ENCODE data around the gene PROK1.

PROK1 gene

GRCh38 chr1:110460253-110461220 is 9.6 kb downstream of the PROK1 start:
- ATAC-seq (replicated peaks; ENCODE audit: extremely low read depth, poor library complexity, severe bottlenecking) (peak; percentile 82), DNase-seq (ENCODE audit: low spot score in 2 of 2) (peak; percentile 82)
- Mint-ChIP-seq H3K4me3 (no peak overlapping the region), H3K27me3 (peaks cover 8% of the 10 kb centered on the region), H3K4me1 (no peaks in the 10 kb centered on the region), H3K27ac (ENCODE audit: low read depth) (no peak overlapping the region), H3K9me3 (no peaks in the 10 kb centered on the region), H3K36me3 (ENCODE audit: insufficient read depth) (no peaks in the 10 kb centered on the region)

- Mint-ChIP-seq H3K9me3 (no peaks in the 10 kb centered on the region), H3K4me1 (no peaks in the 10 kb centered on the region), H3K4me3 (no peak overlapping the region), H3K27ac (ENCODE audit: low read depth) (no peak overlapping the region), H3K36me3 (ENCODE audit: insufficient read depth) (no peaks in the 10 kb centered on the region), H3K27me3 (no peaks in the 10 kb centered on the region)
- ATAC-seq (replicated peaks; ENCODE audit: extremely low read depth, poor library complexity, severe bottlenecking) (no peak), DNase-seq (ENCODE audit: low spot score in 2 of 2) (no peak)
Observed at GRCh38 chr1:110462093-110462492, 11.1 kb downstream of the PROK1 start.

GRCh38 chr1:110462964-110463363 is 12.0 kb downstream of the PROK1 start:
- DNase-seq (ENCODE audit: low spot score in 2 of 2): no peak
- no peaks in the 10 kb centered on the region for H3K9me3 Mint-ChIP-seq
- ATAC-seq (replicated peaks; ENCODE audit: extremely low read depth, poor library complexity, severe bottlenecking): no peak
- no peak overlapping the region for H3K4me3 Mint-ChIP-seq
- H3K36me3 Mint-ChIP-seq (ENCODE audit: insufficient read depth): no peaks in the 10 kb centered on the region
- no peak overlapping the region for H3K27ac Mint-ChIP-seq (ENCODE audit: low read depth)
- no peaks in the 10 kb centered on the region for H3K27me3 Mint-ChIP-seq
- no peaks in the 10 kb centered on the region for H3K4me1 Mint-ChIP-seq

GRCh38 chr1:110463725-110464124 is 12.8 kb downstream of the PROK1 start:
- no peaks in the 10 kb centered on the region for H3K4me1 Mint-ChIP-seq
- H3K36me3 Mint-ChIP-seq (ENCODE audit: insufficient read depth): no peaks in the 10 kb centered on the region
- H3K9me3 Mint-ChIP-seq: no peaks in the 10 kb centered on the region
- H3K4me3 Mint-ChIP-seq: no peak overlapping the region
- no peak overlapping the region for H3K27ac Mint-ChIP-seq (ENCODE audit: low read depth)
- H3K27me3 Mint-ChIP-seq: no peaks in the 10 kb centered on the region
- no peak for ATAC-seq (replicated peaks; ENCODE audit: extremely low read depth, poor library complexity, severe bottlenecking)
- no peak for DNase-seq (ENCODE audit: low spot score in 2 of 2)

- no peaks in the 10 kb centered on the region for H3K9me3 Mint-ChIP-seq
- H3K36me3 Mint-ChIP-seq (ENCODE audit: insufficient read depth): no peaks in the 10 kb centered on the region
- ATAC-seq (replicated peaks; ENCODE audit: extremely low read depth, poor library complexity, severe bottlenecking) (no peak), DNase-seq (ENCODE audit: low spot score in 2 of 2) (no peak)
- no peaks in the 10 kb centered on the region for H3K4me1 Mint-ChIP-seq
- H3K27ac Mint-ChIP-seq (ENCODE audit: low read depth): no peak overlapping the region
- no peak overlapping the region for H3K4me3 Mint-ChIP-seq
- no peaks in the 10 kb centered on the region for H3K27me3 Mint-ChIP-seq
Observed at GRCh38 chr1:110464340-110464739, 13.4 kb downstream of the PROK1 start.

DNA sequence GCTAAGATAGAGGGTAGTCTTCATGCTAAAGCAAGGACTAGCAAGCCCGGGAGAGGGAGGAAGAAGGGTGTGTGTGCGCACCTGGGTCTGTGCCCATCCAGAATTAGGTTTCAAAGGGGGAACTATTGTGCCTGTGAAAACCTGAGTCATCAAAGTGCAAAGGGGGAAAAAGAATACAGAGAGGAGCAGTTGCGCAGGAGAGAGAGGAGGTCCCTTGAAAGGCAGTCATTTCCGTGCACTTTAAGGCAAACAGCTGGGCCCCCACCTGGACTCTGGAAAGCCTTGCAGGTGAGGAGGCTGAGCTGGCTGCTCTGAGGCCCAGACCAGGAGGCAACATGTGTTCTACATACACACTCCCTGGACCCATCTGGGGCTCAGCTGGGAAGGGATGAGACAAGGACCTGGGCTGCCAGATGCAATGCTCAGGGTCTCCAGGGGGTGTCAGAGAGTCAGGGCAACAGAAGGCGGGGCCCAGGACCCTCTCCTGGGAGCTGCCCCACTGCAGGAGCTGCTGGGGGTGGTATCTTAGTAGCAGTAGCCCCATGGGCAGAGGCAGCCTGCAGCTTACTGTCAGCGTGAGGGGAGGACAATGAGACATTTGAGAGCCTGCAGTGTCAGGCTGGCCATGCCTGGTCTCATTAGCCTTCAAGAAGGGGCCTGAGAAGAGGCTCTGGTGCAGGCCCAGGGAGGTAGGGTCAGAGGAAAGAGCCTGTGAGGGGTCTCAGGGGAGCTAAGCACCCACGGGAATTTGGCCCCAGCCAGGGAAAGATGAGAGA is 14.3 kb downstream of the PROK1 start:
- H3K9me3 Mint-ChIP-seq: no peaks in the 10 kb centered on the region

DNA sequence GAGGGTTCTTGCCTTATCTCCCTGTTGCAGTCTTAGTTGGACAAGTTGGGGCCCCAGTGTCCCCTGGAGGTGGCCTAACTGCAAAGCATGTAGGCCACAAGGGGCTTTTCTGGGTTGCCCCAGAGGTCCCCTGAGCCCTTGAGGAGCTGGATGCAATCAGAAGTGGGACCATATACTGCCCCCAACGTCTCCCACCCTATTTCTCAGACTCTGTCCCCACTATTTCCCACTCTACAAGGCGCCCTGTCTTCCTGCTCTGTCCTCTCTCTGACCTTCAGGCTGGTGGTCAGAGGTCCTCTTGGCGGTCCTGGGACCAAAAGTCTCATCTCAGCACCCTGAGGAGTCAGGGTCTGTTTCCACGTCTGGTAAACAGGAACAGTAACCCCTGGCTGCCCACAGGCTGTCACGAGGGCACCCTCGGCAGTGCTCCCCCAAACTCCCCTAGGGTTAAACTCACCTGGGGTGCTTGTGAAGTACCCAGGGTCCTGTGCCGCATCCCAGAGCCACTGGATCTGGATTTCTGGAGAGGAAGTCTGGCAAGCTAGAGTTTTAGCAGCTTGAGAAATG is 14.9 kb downstream of the PROK1 start:
- H3K36me3 Mint-ChIP-seq (ENCODE audit: insufficient read depth): no peaks in the 10 kb centered on the region
- no peak overlapping the region for H3K27ac Mint-ChIP-seq (ENCODE audit: low read depth)
- ATAC-seq (replicated peaks; ENCODE audit: extremely low read depth, poor library complexity, severe bottlenecking): no peak
- no peaks in the 10 kb centered on the region for H3K9me3 Mint-ChIP-seq
- DNase-seq (ENCODE audit: low spot score in 2 of 2): no peak
- H3K27me3 Mint-ChIP-seq: peaks cover 1% of the 10 kb centered on the region
- no peak overlapping the region for H3K4me3 Mint-ChIP-seq
- no peaks in the 10 kb centered on the region for H3K4me1 Mint-ChIP-seq

More for the DNA sequence above, 14.3 kb downstream of the PROK1 start:
- Mint-ChIP-seq H3K4me3 (no peak overlapping the region), H3K4me1 (no peaks in the 10 kb centered on the region), H3K27me3 (no peaks in the 10 kb centered on the region), H3K36me3 (ENCODE audit: insufficient read depth) (no peaks in the 10 kb centered on the region), H3K27ac (ENCODE audit: low read depth) (no peak overlapping the region)
- DNase-seq (ENCODE audit: low spot score in 2 of 2): no peak
- ATAC-seq (replicated peaks; ENCODE audit: extremely low read depth, poor library complexity, severe bottlenecking): no peak

GRCh38 chr1:110466646-110467280 is 15.8 kb downstream of the PROK1 start:
- Mint-ChIP-seq H3K4me3 (no peak overlapping the region), H3K27ac (ENCODE audit: low read depth) (no peak overlapping the region), H3K36me3 (ENCODE audit: insufficient read depth) (no peaks in the 10 kb centered on the region), H3K4me1 (no peaks in the 10 kb centered on the region), H3K9me3 (no peaks in the 10 kb centered on the region), H3K27me3 (peaks cover 9% of the 10 kb centered on the region)
- ATAC-seq (replicated peaks; ENCODE audit: extremely low read depth, poor library complexity, severe bottlenecking) (no peak), DNase-seq (ENCODE audit: low spot score in 2 of 2) (no peak)

- H3K4me3 Mint-ChIP-seq: no peak overlapping the region
- peaks cover 28% of the 10 kb centered on the region for H3K27me3 Mint-ChIP-seq
- no peak for ATAC-seq (replicated peaks; ENCODE audit: extremely low read depth, poor library complexity, severe bottlenecking)
- DNase-seq (ENCODE audit: low spot score in 2 of 2): no peak
- no peaks in the 10 kb centered on the region for H3K9me3 Mint-ChIP-seq
- H3K4me1 Mint-ChIP-seq: no peaks in the 10 kb centered on the region
- no peak overlapping the region for H3K27ac Mint-ChIP-seq (ENCODE audit: low read depth)
- H3K36me3 Mint-ChIP-seq (ENCODE audit: insufficient read depth): no peaks in the 10 kb centered on the region
Observed at GRCh38 chr1:110471131-110471530, 20.2 kb downstream of the PROK1 start.

DNA sequence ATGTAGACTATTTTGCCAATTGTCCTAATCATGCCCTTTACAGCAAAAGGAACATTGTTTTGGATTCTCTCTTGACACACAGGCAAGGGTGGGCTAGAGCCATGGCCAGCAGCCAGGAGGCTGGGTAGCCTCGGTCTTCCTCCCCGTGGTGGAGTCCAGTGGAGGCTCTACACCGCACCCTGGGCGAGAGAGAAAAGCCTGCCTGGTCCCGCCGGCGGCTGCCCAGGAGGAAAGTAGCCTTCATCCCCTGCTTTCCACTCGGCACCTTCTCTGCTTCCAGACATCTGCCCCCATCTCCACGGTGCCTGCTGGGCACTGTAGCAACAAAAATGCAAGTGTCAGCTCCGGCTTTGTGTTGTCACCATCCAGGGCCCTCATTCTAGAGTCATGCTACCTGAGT is 21.6 kb downstream of the PROK1 start:
- peaks cover 38% of the 10 kb centered on the region for H3K27me3 Mint-ChIP-seq
- ATAC-seq (replicated peaks; ENCODE audit: extremely low read depth, poor library complexity, severe bottlenecking) (no peak), DNase-seq (ENCODE audit: low spot score in 2 of 2) (no peak)
- H3K4me1 Mint-ChIP-seq: no peaks in the 10 kb centered on the region
- no peak overlapping the region for H3K4me3 Mint-ChIP-seq
- H3K27ac Mint-ChIP-seq (ENCODE audit: low read depth): no peak overlapping the region
- H3K36me3 Mint-ChIP-seq (ENCODE audit: insufficient read depth): no peaks in the 10 kb centered on the region
- no peaks in the 10 kb centered on the region for H3K9me3 Mint-ChIP-seq

DNA sequence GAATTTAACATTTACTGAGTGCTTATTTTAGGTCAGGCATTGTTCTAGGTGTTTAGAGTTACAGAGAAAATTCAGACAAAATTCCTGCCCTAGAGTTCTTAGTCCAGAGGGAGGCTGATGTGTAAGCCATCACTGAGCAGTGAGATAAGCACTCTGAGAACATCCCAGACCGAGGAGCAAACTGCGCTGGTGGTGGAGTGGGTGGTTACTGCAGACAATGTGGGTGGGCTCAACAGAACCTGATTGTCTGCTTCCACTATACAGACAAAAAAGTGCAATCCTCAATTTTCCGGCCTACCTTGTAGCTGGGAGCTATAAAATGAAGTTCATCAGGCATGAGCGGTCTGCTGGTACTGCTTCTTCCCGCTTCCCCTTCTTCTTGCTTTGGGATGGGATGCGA is 23.5 kb downstream of the PROK1 start:
- H3K9me3 Mint-ChIP-seq: no peaks in the 10 kb centered on the region
- H3K27me3 Mint-ChIP-seq: peaks cover 38% of the 10 kb centered on the region
- H3K4me3 Mint-ChIP-seq: no peak overlapping the region
- H3K4me1 Mint-ChIP-seq: no peaks in the 10 kb centered on the region
- DNase-seq (ENCODE audit: low spot score in 2 of 2) (no peak), ATAC-seq (replicated peaks; ENCODE audit: extremely low read depth, poor library complexity, severe bottlenecking) (no peak)
- no peak overlapping the region for H3K27ac Mint-ChIP-seq (ENCODE audit: low read depth)
- H3K36me3 Mint-ChIP-seq (ENCODE audit: insufficient read depth): no peaks in the 10 kb centered on the region

- ATAC-seq (replicated peaks; ENCODE audit: extremely low read depth, poor library complexity, severe bottlenecking): no peak
- Mint-ChIP-seq H3K9me3 (no peaks in the 10 kb centered on the region), H3K4me3 (no peak overlapping the region), H3K4me1 (no peaks in the 10 kb centered on the region), H3K27ac (ENCODE audit: low read depth) (no peak overlapping the region), H3K36me3 (ENCODE audit: insufficient read depth) (no peaks in the 10 kb centered on the region), H3K27me3 (peaks cover 38% of the 10 kb centered on the region)
- DNase-seq (ENCODE audit: low spot score in 2 of 2): no peak
Observed at GRCh38 chr1:110475362-110476027, 24.5 kb downstream of the PROK1 start.
